Measurements from ENCODE around the gene SIRT4.

DNA sequence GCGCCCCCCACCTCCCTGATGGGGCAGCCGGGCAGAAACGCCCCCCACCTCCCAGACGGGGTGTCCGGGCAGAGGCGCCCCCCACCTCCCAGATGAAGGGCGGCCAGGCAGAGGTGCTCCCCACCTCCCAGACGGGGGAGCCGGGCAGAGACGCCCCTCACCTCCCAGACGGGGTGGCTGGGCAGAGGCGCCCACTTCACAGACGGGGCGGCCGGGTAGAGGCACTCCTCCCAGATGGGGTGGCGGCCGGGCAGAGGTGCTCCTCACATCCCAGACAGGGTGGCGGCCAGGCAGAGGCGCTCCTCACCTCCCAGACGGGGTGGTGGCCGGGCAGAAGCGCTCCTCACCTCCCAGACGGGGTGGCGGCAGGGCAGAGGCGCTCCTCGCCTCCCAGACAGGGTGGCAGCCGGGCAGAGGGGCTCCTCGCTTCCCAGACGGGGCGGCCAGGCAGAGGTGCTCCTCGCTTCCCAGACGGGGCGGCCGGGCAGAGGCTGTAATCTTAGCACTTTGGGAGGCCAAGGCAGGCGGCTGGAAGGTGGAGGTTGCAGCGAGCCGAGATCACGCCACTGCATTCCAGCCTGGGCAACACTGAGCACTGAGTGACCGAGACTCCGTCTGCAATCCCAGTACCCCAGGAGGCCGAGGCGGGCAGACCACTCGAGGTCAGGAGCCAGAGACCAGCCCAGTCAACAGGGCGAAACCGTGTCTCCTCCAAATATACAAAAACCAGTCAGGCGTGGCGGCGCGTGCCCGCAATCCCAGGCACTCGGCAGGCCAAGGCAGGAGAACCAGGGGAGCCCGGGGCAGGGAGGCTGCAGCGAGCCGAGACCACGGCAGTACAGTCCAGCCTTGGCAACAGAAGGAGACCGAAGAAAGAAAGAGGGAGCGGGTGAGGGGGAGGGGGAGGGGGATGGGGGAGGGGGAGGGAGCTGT is 23.7 kb upstream of the SIRT4 start:
- TF ChIP-seq POLR2AphosphoS5 (IDR thresholded peaks at IDR 0.05), result no peak
- TF ChIP-seq POLR2A (IDR thresholded peaks at IDR 0.05), result no peak
- TF ChIP-seq, protein P1, sequence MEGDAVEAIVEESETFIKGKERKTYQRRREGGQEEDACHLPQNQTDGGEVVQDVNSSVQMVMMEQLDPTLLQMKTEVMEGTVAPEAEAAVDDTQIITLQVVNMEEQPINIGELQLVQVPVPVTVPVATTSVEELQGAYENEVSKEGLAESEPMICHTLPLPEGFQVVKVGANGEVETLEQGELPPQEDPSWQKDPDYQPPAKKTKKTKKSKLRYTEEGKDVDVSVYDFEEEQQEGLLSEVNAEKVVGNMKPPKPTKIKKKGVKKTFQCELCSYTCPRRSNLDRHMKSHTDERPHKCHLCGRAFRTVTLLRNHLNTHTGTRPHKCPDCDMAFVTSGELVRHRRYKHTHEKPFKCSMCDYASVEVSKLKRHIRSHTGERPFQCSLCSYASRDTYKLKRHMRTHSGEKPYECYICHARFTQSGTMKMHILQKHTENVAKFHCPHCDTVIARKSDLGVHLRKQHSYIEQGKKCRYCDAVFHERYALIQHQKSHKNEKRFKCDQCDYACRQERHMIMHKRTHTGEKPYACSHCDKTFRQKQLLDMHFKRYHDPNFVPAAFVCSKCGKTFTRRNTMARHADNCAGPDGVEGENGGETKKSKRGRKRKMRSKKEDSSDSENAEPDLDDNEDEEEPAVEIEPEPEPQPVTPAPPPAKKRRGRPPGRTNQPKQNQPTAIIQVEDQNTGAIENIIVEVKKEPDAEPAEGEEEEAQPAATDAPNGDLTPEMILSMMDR (IDR thresholded peaks at IDR 0.05), result no peak
- no peak for TF ChIP-seq EP300 (IDR thresholded peaks at IDR 0.05)

Data from suprapubic skin (tissue), 4 donors.